ENCODE data around the gene IL16.

DNA sequence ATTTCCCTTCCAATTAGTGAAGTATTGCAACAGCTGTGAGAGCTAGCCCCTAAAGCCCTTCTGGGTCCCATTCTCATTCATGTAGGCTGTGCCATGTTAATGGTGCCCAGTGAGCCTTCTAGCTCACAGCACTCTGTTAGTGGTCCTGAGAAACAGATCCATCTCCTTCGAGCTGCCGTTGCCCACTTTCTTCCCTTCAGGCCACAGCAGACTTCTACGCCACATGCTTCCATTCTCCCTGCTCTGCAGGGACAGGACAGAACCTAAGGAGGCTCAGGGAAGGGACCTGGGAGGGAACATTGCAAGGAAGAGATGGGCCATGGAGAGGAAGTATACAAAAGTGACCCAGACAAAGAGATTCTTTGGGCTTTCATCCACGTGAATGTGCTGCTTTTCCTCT, 139.0 kb downstream of the IL16 start:
- TF ChIP-seq RFX5 (IDR thresholded peaks at IDR 0.05) (no peak), FOXS1 (CRISPR knock-in tag; IDR thresholded peaks at IDR 0.05) (no peak), MAZ (IDR thresholded peaks at IDR 0.05; ENCODE audit: borderline replicate concordance, low read depth, low read length) (no peak), ESRRA (IDR thresholded peaks at IDR 0.05; ENCODE audit: borderline replicate concordance, low read length) (no peak), USF2 (IDR thresholded peaks at IDR 0.05) (no peak), POLR2A (IDR thresholded peaks at IDR 0.05; ENCODE audit: low read length) (no peak), CHD2 (IDR thresholded peaks at IDR 0.05; ENCODE audit: low read length, partially characterized antibody) (no peak), HDAC2 (IDR thresholded peaks at IDR 0.05) (no peak), MAX (IDR thresholded peaks at IDR 0.05) (no peak), REST (IDR thresholded peaks at IDR 0.05) (no peak), HES2 (IDR thresholded peaks at IDR 0.05) (no peak), PHF8 (IDR thresholded peaks at IDR 0.05; ENCODE audit: borderline replicate concordance, low read depth) (no peak), EP300 (IDR thresholded peaks at IDR 0.05) (no peak)
- TF ChIP-seq, protein P1, sequence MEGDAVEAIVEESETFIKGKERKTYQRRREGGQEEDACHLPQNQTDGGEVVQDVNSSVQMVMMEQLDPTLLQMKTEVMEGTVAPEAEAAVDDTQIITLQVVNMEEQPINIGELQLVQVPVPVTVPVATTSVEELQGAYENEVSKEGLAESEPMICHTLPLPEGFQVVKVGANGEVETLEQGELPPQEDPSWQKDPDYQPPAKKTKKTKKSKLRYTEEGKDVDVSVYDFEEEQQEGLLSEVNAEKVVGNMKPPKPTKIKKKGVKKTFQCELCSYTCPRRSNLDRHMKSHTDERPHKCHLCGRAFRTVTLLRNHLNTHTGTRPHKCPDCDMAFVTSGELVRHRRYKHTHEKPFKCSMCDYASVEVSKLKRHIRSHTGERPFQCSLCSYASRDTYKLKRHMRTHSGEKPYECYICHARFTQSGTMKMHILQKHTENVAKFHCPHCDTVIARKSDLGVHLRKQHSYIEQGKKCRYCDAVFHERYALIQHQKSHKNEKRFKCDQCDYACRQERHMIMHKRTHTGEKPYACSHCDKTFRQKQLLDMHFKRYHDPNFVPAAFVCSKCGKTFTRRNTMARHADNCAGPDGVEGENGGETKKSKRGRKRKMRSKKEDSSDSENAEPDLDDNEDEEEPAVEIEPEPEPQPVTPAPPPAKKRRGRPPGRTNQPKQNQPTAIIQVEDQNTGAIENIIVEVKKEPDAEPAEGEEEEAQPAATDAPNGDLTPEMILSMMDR (IDR thresholded peaks at IDR 0.05) = no peak
